ENCODE data around the gene ABHD16A.

- TF ChIP-seq GATA2 (IDR thresholded peaks at IDR 0.05; ENCODE audit: low read depth, low read length): no peak
- no peak for TF ChIP-seq GATA3 (IDR thresholded peaks at IDR 0.05; ENCODE audit: low read depth, low read length)
These were observed 9.6 kb downstream of the ABHD16A start for GRCh38 chr6:31693535-31693934.

Measured in SH-SY5Y (cell line).